Smooth muscle cell (in vitro differentiated cells): ENCODE data around the gene SHC2. TPM values are rescaled to one million over a fixed set of nuclear protein-coding genes. Genes with fewer than 3 reads are reported as not detected.

Experiments used
- DNase-seq: peaks from one replicate; lab custom pipeline; 2025; ENCODE audit not compliant: unreplicated experiment; lab: John Stamatoyannopoulos, UW
- H2AFZ ChIP-seq: fragments of 200-600 bp; sonication (generic); 2 replicates; pipeline ENCODE4 v1.6.0; 2016; ENCODE audit warnings: antibody characterized with exemption, low read depth, mild to moderate bottlenecking
- H3F3A ChIP-seq: fragments of 200-600 bp; sonication (generic); 2 replicates; pipeline ENCODE4 v1.6.0; 2017; ENCODE audit warnings: antibody characterized with exemption, low read depth
- H3K27ac ChIP-seq: fragments of 200-600 bp; sonication (generic); 2 replicates; pipeline ENCODE4 v1.5.1; 2016; ENCODE audit warnings: low read depth, mild to moderate bottlenecking
- H3K27me3 ChIP-seq: fragments of 200-600 bp; sonication (generic); 2 replicates; pipeline ENCODE4 v1.6.1; 2016; ENCODE audit warnings: low read depth, mild to moderate bottlenecking
- H3K36me3 ChIP-seq: fragments of 200-600 bp; sonication (generic); 2 replicates; pipeline ENCODE4 v1.5.1; 2016; ENCODE audit warnings: low read depth
- H3K4me1 ChIP-seq: fragments of 200-600 bp; sonication (generic); 2 replicates; pipeline ENCODE4 v1.5.1; 2016; ENCODE audit warnings: low read depth
- H3K4me2 ChIP-seq: fragments of 200-600 bp; sonication (generic); 2 replicates; pipeline ENCODE4 v1.6.0; 2016; ENCODE audit warnings: mild to moderate bottlenecking
- H3K4me3 ChIP-seq: fragments of 200-600 bp; sonication (generic); 2 replicates; pipeline ENCODE4 v1.5.1; 2016; ENCODE audit warnings: mild to moderate bottlenecking
- H3K79me2 ChIP-seq: fragments of 200-600 bp; sonication (generic); 2 replicates; pipeline ENCODE4 v1.6.0; 2016; ENCODE audit warnings: low read depth, mild to moderate bottlenecking
- H3K9ac ChIP-seq: fragments of 200-600 bp; sonication (generic); 2 replicates; pipeline ENCODE4 v1.6.0; 2016; ENCODE audit warnings: low read depth
- H3K9me3 ChIP-seq: fragments of 200-600 bp; sonication (generic); replicated peaks from 2 replicates; pipeline ENCODE4 v1.5.1; 2016; ENCODE audit warnings: low read depth
- H4K20me1 ChIP-seq: fragments of 200-600 bp; sonication (generic); 2 replicates; pipeline ENCODE4 v1.6.0; 2016; ENCODE audit warnings: low read depth
- CTCF ChIP-seq: fragments of 200-600 bp; sonication (generic); IDR thresholded peaks from 2 replicates; pipeline ENCODE4 v1.5.1; 2017; ENCODE audit warnings: borderline replicate concordance, mild to moderate bottlenecking, antibody characterized with exemption; ENCODE audit not compliant: insufficient read depth, poor library complexity, severe bottlenecking
- WGBS: methylation state at CpG from one replicate; pipeline ENCODE4 v1.1.7; 2016; ENCODE audit warnings: low lambda C conversion rate; 5-methylcytosine and 5-hydroxymethylcytosine counted together
- polyA plus RNA-seq: library from polyadenylated mRNA; unstranded; fragments of >200 nt; fragmentation: Nextera tagmentation; extraction: Ambion mirVana; gene quantifications from 2 replicates; pipeline ENCODE4 v1.2.1, GENCODE V29; 2016
- total RNA-seq: library from RNA; depleted of rRNA; stranded (reverse); fragments of >200 nt; gene quantifications from 2 replicates; pipeline ENCODE4 v1.2.3, GENCODE V29; 2014

SHC2 gene
- total and polyA plus RNA-seq, 2 experiments from 2014 or later, result 15.6 to 29.3 TPM

DNA sequence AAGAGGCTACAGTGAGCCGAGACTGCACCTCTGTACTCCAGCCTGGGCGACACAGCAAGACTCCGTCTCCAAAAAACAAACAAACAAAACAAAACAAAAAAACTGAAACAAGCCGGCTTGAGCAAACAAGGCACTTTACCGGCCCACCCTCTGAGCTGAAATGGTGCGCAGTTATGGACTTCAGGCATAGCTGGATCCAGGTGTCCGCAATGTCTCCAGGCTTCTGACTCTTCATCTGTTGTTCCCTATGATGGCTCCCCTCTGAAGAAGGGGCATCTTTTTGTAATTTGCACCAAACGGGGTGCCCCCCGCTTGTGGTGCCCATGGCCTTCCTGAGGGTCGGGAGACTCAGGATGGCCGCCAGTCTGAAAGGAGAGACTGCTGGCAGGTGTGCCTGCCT lies 58.0 kb downstream of the SHC2 start:
- Histone ChIP-seq H3K9me3 (no peaks in the 10 kb centered on the region), H3K4me2 (no peak overlapping the region), H3K4me3 (no peak overlapping the region), H4K20me1 (no peaks in the 10 kb centered on the region), H3F3A (no peaks in the 10 kb centered on the region), H2AFZ (no peak overlapping the region), H3K4me1 (no peaks in the 10 kb centered on the region), H3K36me3 (no peaks in the 10 kb centered on the region), H3K79me2 (no peaks in the 10 kb centered on the region), H3K27me3 (no peaks in the 10 kb centered on the region), H3K9ac (no peak overlapping the region), H3K27ac (no peak overlapping the region)
- DNase-seq, result no peak
- WGBS, result 95% methylated on average over 11 of the region's 11 CpGs
- no peak for TF ChIP-seq CTCF

DNA sequence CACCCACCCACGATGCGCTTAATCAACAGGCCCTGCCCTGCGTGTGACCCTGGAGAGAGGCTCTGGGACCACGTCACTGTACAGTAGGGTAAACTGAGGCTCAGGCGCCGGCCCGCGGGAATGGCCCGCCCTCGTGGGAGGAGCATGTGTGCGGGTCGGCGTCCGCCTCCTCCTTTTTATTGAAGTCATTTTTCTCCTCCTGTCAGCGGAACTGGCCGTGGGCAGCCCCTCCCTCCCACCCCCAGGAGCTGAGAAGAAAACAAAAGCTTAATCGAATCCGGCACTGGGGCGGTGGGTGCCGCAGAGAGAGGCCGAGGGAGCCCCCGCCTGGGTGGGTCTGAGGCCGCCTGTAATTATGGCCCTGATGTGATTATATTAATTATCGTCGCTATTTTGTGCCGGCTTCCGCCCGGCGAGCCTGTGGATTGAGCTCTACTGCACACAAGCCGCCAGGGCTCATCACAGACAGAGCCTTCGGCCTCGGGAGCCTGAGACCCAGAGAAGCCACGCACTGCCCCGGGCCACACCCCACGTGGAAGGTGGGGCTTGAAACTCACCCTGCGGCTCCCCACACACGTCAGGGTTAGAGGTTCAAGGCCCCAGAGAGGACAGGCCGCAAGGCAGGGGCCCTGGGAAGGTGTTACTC lies 58.8 kb downstream of the SHC2 start:
- Histone ChIP-seq H3K27ac (no peak overlapping the region), H3F3A (no peaks in the 10 kb centered on the region), H3K36me3 (no peaks in the 10 kb centered on the region), H3K4me2 (no peak overlapping the region), H3K9me3 (no peaks in the 10 kb centered on the region), H3K27me3 (no peaks in the 10 kb centered on the region), H3K4me1 (no peaks in the 10 kb centered on the region), H3K79me2 (no peaks in the 10 kb centered on the region), H3K9ac (no peak overlapping the region), H2AFZ (no peak overlapping the region), H4K20me1 (no peaks in the 10 kb centered on the region), H3K4me3 (no peak overlapping the region)
- WGBS, result 81% methylated on average over 34 of the region's 38 CpGs
- DNase-seq, result no peak
- no peak for TF ChIP-seq CTCF

DNA sequence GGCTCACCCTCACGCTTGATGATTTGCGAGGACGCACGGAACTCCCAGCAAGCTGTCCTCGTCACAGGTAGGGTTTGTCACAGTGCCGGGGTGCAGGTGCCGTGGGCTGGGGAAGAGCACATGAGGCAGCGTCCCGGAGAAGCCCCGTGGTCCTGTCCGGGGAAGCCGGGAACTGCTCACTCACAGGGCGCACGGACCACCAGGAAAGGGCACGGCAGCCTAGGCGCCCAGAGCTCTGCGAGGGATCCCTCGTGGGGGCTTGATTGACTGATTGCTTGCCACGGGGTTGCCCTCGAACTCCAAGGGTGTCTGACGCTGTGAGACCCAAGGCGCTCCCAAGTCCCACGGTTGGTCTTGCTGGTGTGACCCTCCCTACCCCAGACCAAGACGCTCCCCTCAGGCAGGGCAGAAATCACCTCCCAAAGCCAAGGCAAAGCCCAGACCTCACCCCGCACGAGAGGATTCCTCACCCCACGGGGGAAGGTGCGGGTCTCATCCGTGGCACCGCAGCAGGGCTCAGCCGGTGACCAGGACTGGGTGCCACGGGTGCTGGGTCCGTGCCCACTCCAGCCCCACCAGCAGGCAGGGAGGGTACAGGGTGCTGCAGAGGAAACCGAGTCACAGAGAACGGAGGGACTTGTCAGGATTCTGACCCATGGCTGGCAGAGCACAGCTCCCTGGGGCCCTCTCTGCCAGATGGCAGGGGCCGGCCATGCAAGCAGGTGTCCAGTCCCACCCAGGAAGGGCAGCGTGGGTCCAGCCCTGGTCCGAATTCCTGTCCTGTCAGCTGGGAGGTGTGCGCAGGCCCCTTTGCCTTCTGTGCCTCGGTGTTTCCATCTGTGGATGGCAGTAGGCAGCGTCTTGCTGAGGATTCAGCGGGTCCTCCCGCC lies 59.6 kb downstream of the SHC2 start:
- WGBS, result 91% methylated on average over 40 of the region's 43 CpGs
- no peak overlapping the region for H2AFZ ChIP-seq

More for the DNA sequence above, 59.6 kb downstream of the SHC2 start:
- no peaks in the 10 kb centered on the region for H3K9me3 ChIP-seq
- H3K4me1 ChIP-seq, result no peaks in the 10 kb centered on the region
- no peaks in the 10 kb centered on the region for H4K20me1 ChIP-seq
- no peaks in the 10 kb centered on the region for H3K36me3 ChIP-seq
- no peaks in the 10 kb centered on the region for H3F3A ChIP-seq
- H3K27ac ChIP-seq, result no peak overlapping the region
- H3K4me3 ChIP-seq, result no peak overlapping the region
- no peak for DNase-seq
- no peaks in the 10 kb centered on the region for H3K27me3 ChIP-seq
- H3K4me2 ChIP-seq, result no peak overlapping the region
- no peaks in the 10 kb centered on the region for H3K79me2 ChIP-seq
- TF ChIP-seq CTCF, result no peak
- H3K9ac ChIP-seq, result no peak overlapping the region
